HepG2 (cell line): ENCODE measurements around the gene SYNE3.

Experiments used
- CTCF ChIP-seq: sonication (generic); formaldehyde crosslinking; IDR thresholded peaks from 2 replicates; pipeline ENCODE4 v1.5.0; 2020; ENCODE audit warnings: mild to moderate bottlenecking, missing genetic modification reagents, moderate library complexity
- GTF3A ChIP-seq: sonication (generic); formaldehyde crosslinking; conservative IDR thresholded peaks from 2 replicates; pipeline ENCODE4 v1.4.0; 2020; ENCODE audit warnings: mild to moderate bottlenecking, missing genetic modification reagents
- HBP1 ChIP-seq: IDR thresholded peaks from 2 replicates; pipeline ENCODE4 v1.6.1; 2016; ENCODE audit warnings: low read depth, control low read depth
- HHEX ChIP-seq: IDR thresholded peaks from 2 replicates; pipeline ENCODE4 v1.6.1; 2016; ENCODE audit warnings: control low read depth
- JUNB ChIP-seq: sonication (generic); formaldehyde crosslinking; IDR thresholded peaks from 2 replicates; pipeline ENCODE4 v1.8.0; 2022; ENCODE audit warnings: missing genetic modification reagents, mild to moderate bottlenecking, borderline replicate concordance
- MYC ChIP-seq: sonication (generic); formaldehyde crosslinking; IDR thresholded peaks from 2 replicates; pipeline ENCODE4 v1.9.0; 2021; ENCODE audit warnings: missing genetic modification reagents, borderline replicate concordance
- NFE2L1 ChIP-seq: sonication (generic); formaldehyde crosslinking; IDR thresholded peaks from 2 replicates; pipeline ENCODE4 v1.4.0; 2020; ENCODE audit warnings: missing genetic modification reagents, mild to moderate bottlenecking, borderline replicate concordance
- POLR2A ChIP-seq, 2 experiments: IDR thresholded peaks; 2 replicates each; pipeline ENCODE4 v1.6.1; 2011; ENCODE audit warnings: low read depth in 2 of 2, low read length in 2 of 2, mild to moderate bottlenecking in 1 of 2, moderate library complexity in 1 of 2; ENCODE audit not compliant: insufficient read depth in 1 of 2
- POLR2AphosphoS5 ChIP-seq: IDR thresholded peaks from 2 replicates; pipeline ENCODE4 v1.6.1; 2012; ENCODE audit warnings: low read depth, low read length
- ZHX1 ChIP-seq: sonication (generic); formaldehyde crosslinking; IDR thresholded peaks from 2 replicates; pipeline ENCODE4 v1.8.1; 2022; ENCODE audit warnings: low read depth, mild to moderate bottlenecking, missing genetic modification reagents
- ZNF589 ChIP-seq: sonication (generic); formaldehyde crosslinking; conservative IDR thresholded peaks from 2 replicates; pipeline ENCODE4 v1.8.0; 2022; ENCODE audit warnings: mild to moderate bottlenecking, moderate library complexity, missing genetic modification reagents
- TF ChIP-seq, protein P1 (sequence below): sonication (generic); formaldehyde crosslinking; IDR thresholded peaks from 2 replicates; pipeline ENCODE4 v1.5.1; 2020; ENCODE audit warnings: mild to moderate bottlenecking, missing genetic modification reagents, borderline replicate concordance
- TF ChIP-seq, protein P2 (sequence below): sonication (generic); formaldehyde crosslinking; IDR thresholded peaks from 2 replicates; pipeline ENCODE4 v1.4.0; 2020; ENCODE audit warnings: mild to moderate bottlenecking, missing genetic modification reagents

DNA sequence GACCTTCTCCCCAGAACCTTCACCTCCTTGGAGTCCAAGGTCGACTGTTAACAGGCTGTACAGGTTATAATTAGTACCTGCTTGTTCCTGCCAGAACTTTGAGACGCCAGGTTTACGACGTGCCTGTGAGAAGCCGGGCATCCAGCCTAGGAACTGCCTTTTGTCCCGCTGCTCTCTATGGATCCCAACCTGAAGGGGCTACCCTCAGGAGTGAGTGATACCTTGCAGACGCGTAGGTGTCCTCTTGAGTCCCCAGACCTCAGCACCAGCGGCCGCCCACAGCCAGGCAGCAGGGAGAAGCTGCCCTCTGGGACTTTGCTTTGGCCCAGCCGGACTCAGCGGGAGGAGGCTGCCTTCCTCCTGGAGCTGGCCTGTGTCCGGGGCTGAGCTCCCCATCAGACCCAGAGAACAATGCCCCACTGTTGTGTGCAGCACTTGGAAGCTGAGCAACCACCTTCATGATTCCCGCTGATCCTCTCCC is 16.2 kb downstream of the SYNE3 start:
- TF ChIP-seq POLR2A (IDR thresholded peaks at IDR 0.05; ENCODE audit: insufficient read depth in 1 of 2, low read depth in 2 of 2, low read length in 2 of 2) (no peak), CTCF (CRISPR knock-in tag) (no peak), NFE2L1 (CRISPR knock-in tag) (no peak), ZHX1 (CRISPR knock-in tag) (no peak), ZNF589 (CRISPR knock-in tag) (no peak), POLR2AphosphoS5 (no peak), GTF3A (CRISPR knock-in tag) (no peak), HHEX (CRISPR knock-in tag) (no peak), MYC (CRISPR knock-in tag) (no peak; the same call in 1 of the 2 replicates), JUNB (CRISPR knock-in tag) (no peak), HBP1 (CRISPR knock-in tag) (no peak)
- TF ChIP-seq, protein P1, sequence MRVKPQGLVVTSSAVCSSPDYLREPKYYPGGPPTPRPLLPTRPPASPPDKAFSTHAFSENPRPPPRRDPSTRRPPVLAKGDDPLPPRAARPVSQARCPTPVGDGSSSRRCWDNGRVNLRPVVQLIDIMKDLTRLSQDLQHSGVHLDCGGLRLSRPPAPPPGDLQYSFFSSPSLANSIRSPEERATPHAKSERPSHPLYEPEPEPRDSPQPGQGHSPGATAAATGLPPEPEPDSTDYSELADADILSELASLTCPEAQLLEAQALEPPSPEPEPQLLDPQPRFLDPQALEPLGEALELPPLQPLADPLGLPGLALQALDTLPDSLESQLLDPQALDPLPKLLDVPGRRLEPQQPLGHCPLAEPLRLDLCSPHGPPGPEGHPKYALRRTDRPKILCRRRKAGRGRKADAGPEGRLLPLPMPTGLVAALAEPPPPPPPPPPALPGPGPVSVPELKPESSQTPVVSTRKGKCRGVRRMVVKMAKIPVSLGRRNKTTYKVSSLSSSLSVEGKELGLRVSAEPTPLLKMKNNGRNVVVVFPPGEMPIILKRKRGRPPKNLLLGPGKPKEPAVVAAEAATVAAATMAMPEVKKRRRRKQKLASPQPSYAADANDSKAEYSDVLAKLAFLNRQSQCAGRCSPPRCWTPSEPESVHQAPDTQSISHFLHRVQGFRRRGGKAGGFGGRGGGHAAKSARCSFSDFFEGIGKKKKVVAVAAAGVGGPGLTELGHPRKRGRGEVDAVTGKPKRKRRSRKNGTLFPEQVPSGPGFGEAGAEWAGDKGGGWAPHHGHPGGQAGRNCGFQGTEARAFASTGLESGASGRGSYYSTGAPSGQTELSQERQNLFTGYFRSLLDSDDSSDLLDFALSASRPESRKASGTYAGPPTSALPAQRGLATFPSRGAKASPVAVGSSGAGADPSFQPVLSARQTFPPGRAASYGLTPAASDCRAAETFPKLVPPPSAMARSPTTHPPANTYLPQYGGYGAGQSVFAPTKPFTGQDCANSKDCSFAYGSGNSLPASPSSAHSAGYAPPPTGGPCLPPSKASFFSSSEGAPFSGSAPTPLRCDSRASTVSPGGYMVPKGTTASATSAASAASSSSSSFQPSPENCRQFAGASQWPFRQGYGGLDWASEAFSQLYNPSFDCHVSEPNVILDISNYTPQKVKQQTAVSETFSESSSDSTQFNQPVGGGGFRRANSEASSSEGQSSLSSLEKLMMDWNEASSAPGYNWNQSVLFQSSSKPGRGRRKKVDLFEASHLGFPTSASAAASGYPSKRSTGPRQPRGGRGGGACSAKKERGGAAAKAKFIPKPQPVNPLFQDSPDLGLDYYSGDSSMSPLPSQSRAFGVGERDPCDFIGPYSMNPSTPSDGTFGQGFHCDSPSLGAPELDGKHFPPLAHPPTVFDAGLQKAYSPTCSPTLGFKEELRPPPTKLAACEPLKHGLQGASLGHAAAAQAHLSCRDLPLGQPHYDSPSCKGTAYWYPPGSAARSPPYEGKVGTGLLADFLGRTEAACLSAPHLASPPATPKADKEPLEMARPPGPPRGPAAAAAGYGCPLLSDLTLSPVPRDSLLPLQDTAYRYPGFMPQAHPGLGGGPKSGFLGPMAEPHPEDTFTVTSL: no peak
- TF ChIP-seq, protein P2, sequence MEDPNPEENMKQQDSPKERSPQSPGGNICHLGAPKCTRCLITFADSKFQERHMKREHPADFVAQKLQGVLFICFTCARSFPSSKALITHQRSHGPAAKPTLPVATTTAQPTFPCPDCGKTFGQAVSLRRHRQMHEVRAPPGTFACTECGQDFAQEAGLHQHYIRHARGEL (CRISPR knock-in tag): no peak
